HG03442 (cell line): ENCODE measurements around the gene SLC6A11.

ENCODE experiments used
- ATAC-seq: cut with Tn5 transposase; IDR thresholded peaks from one replicate; pipeline ENCODE4 v1.9.1; 2021; ENCODE audit warnings: mild to moderate bottlenecking, moderate library complexity; ENCODE audit not compliant: unreplicated experiment

Gene SLC6A11

GRCh38 chr3:10788451-10788850, 27.6 kb upstream of the SLC6A11 start:
- ATAC-seq = no peak

DNA sequence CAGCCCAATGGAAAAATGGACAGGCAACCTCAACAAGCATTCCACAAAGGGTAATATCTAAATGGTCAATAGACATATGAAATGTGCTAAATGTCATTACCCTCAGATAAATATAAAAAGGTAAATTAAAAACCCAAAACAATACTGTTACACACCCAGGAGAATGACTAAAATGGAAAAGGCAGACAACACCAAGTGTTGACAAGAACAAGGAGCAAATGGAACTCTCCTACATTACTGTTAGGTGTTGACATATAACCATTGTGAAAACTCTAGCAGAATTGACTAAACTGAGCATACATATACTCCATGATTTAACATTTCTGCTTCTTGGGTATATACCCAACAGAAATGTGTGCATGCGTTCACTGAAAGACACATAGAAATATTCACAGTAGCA, 25.3 kb upstream of the SLC6A11 start:
- no peak for ATAC-seq

DNA sequence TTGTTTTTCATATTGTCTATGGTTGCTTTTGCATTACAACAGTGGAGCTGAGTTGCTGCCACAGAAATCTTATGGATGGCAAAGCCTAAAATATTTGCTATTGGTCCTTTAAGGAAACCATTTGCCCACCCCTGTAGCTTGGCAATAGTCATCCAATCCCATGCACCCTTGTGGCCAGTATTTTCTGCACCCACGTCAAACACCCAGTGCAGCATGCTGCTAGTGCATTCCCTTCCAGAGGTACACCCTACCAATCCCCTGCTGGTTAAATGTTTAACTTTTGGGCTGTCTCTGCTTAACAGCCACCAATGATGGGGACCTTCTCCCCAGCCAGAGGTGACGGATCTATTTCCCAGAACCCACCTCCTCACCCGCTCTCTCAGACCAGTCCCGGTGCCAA, 23.8 kb upstream of the SLC6A11 start:
- no peak for ATAC-seq

GRCh38 chr3:10798600-10799367, 17.2 kb upstream of the SLC6A11 start:
- ATAC-seq = no peak

DNA sequence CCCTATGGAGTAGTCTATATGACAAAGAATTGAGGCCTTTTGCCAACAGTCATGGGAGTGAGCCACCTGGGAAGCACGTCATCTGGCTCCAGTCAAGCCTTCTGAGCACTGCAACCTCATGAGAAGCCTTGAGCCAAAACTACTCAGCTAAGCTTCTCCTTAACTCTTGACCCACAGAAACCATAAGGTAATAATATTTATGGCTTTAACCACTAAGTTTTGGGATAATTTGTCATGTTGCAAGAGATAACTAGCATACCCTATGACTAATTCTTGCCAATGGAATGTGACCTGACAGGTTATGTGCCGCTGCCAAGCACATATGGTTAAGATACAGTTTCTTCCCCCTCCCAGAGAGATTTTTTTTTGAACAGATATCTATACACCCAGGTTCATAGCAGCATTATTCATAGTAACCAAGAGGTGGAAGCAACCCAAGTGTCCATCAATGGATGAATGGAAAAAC, 11.8 kb upstream of the SLC6A11 start:
- ATAC-seq = no peak

DNA sequence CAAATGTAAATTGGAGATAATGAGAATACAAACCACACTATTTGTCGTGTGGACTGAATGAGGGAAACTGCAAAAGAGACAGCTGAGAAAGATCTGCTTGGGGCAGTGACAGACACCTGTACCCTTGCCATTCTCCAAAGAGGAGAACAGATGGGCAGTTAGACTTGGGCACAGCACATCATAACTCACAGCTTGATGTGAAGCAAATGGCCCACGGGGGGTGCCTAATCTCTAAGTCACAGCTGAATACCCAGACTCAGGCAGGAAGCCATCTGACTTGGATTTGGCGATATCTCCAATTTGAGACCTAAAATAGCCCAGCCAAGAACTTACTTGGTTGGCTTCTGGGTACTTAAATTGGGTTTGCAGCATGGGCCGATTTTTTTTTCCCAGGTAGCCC, 10.0 kb upstream of the SLC6A11 start:
- ATAC-seq = no peak

DNA sequence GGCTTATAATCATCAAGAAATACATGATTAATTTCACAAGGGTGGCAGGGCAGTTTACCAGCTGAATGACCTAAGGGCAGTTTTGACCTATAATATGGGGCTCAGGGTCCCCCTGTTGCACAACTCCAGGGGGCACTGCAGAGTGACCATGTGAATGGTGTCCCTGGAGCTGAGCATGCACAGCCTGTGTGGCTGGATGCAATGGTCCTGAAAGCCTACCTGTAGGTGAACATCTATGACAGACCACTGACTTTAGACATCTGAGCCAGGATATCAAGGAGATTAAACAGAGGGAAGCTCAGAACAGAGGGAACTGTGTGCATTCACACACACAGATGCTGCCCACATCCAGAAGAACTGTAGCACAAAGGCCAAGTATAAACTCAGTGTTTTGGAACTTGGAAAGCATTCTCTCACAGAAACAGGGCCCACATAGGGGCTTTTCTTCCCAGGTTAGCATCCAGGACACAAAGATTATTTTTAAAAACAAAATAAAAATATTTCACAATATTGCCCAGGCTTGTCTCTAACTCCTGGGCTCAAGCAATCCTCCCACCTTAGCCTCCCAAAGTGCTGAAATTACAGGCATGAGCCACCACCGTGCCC, 7.8 kb upstream of the SLC6A11 start:
- ATAC-seq = no peak

- ATAC-seq = no peak
Observed at GRCh38 chr3:10808974-10809373, 7.1 kb upstream of the SLC6A11 start.

GRCh38 chr3:10810376-10810775, 5.7 kb upstream of the SLC6A11 start:
- no peak for ATAC-seq

DNA sequence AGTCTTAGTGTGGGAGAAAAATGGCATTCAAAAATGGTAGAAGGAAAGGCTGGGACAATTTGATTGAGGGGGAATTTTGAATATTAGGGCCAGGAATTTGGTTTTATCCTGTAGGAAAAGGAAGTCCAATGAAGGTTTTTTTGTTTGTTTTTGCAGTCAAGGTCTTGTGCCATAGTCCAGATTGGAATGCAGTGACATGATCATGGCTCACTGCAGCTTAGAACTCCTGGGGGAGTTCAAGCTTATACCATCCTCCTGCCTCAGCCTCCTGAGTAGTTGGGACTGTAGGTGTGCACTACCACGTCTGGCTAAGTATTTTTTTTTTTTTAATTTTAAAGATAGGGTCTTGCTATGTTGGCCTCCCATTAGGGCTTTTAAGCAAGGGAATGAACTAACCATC, 2.6 kb upstream of the SLC6A11 start:
- no peak for ATAC-seq

DNA sequence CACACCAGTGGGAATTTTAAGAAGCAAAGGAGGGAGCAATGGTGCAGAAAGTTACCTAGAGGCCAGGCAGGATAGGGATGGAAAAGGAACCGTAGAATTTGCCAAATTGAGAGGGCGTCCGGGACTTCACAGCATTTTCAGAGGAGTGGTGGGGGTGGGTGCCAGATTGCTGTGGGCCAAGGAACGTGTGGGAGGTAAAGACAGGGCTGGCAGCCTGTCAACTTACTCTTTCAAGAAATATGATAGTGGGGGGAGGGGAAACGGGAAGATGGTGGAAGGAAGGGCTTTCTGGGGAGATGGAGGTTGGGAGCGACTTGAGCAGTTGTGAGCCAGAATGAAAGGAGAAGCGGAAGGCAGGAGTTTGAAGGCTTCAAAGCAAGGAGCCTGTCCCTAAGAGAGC, 1.4 kb upstream of the SLC6A11 start:
- ATAC-seq = no peak

DNA sequence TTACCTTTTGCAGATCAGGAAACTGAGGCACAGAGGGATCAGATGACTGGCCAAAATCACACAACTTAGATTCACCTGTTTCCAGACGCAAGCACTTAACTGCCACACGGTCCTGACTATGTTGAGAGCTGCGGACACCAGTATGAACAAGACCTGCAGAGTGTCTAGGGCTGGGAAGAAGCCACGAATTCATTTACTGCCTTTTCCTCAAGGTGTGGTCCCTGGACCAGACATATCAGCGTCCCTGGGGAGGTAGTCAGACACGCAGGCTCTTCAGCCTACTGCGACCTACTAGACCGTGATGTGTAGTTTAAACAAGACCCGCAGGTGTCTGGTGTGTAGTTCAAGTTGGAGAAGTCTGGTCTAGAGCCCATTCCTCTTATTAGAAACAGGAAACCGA, 541 bp upstream of the SLC6A11 start:
- ATAC-seq = no peak

- no peak for ATAC-seq
Observed at GRCh38 chr3:10816863-10817253, 830 bp downstream of the SLC6A11 start.

DNA sequence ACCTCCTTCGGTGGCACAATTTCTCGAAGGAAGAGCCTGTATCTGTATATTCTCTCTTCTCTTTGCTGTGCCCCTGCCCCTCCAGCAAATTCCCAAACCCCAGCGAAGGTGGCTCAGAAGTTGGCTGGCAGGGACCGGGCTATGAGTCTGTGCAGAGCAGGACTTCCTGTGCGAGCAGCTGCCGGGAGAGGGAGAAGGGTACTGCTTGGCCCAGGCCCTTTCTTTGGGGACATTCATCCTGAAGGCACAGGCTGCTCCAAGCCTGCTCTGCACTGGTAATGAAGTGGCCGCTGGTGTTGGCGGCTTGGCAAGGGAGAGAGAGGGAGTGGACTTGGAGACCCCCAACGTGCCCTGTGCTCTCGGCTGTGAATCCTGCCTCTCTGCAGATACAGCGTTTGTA, 1.5 kb downstream of the SLC6A11 start:
- ATAC-seq = no peak

DNA sequence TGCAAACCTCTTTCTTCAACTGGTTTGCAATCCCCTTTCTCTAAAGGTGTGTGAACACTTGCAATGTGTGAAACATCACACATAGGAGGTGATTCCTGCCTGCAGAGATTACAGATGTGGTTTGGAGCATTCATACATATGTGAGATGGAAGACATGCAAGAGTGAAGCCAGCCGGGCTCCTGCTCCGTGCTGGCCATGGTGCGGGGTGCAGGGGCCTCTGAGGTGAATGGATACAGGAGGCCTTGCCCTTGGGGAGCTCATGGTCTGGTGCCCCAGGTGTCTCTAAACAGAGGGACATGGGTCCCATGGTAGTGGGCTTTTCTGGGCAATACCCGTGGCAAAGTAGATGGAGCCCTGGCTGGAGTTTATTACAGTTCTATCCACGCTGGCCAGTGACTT, 6.0 kb downstream of the SLC6A11 start:
- ATAC-seq = no peak

GRCh38 chr3:10822708-10823515, 6.9 kb downstream of the SLC6A11 start:
- no peak for ATAC-seq

DNA sequence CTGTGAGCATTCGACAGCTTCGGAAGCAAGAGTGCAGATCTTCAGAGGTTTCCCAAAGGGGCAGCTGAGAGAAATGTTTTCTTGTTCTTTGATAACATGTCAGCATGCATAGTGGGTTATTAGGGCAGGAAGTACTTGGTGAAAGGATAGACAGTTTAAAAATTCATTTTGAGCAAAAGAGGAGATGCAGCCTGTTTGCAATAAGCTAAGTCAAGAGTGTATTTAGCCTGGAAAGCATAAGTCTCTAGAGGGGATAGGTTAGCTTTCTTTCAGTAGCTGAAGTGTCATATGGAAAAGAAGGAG, 7.4 kb downstream of the SLC6A11 start:
- ATAC-seq = no peak

- no peak for ATAC-seq
Observed at GRCh38 chr3:10824468-10824867, 8.4 kb downstream of the SLC6A11 start.

DNA sequence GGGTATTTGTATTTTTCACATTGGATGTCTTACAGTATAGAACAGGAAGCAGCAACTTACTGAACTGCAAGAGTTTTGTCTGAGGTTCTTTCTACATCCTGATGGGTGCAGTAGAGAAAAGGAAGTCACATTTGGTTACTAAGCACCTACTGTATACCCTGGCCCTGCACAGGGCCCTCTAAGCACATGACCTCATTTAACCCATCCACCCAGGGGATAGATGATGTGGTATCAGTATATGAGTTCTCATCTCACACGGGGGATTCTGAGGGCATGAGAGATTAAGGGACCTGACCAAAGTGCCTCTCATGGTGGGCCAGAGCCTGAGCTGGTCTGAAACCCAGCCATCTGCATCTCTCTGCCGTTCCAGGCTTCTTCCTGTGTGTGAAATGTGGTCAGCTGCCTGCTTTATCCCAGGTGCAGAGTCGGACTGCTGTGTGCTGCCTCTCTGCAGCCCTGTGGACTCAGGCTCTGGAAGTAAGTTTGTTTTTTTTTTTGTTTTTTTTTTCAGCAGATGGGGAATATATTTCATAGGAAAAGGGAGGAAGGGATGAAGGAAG, 17.9 kb downstream of the SLC6A11 start:
- no peak for ATAC-seq

- ATAC-seq = no peak
Observed at GRCh38 chr3:10834951-10835350, 18.9 kb downstream of the SLC6A11 start.

- ATAC-seq = no peak
Observed at GRCh38 chr3:10835406-10835805, 19.4 kb downstream of the SLC6A11 start.

DNA sequence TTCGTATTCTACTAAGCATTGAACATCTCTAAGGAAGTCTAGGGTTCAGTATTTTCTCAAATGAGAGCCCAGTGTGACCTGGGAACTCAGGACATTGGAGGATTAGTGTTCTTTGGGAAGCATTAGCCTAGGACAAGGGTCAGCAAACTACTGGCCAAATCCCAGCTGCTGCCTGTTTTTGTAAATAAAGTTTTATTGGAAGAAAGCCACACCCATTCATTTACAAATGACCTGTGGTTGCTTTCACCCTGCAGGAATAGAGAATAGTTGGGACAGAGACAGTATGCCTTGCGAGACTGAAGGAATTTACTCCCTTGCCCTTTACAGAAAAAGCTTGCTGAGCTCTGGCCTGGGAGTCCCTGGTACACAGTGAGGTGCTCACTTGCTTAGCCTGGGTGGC, 20.6 kb downstream of the SLC6A11 start:
- no peak for ATAC-seq
